GM12873 (cell line): Measurements from ENCODE around the gene OR2M3.

Experiments used
- CTCF ChIP-seq: IDR thresholded peaks from 2 replicates; pipeline ENCODE4 v1.5.1; 2012; ENCODE audit warnings: low read depth, mild to moderate bottlenecking, moderate library complexity, low read length, control low read depth; ENCODE audit not compliant: insufficient read depth; ENCODE audit errors: missing control alignments

OR2M3 gene

GRCh38 chr1:248196965-248197364 is at the start of gene OR2M3:
Gene OR2M3, plus strand, starts transcription at chr1:248197265. Its CDS starts 5,803 bp downstream, at chr1:248203068.
- no peak for TF ChIP-seq CTCF

- TF ChIP-seq CTCF = no peak
These were observed 44.8 kb upstream of the OR2M3 start for GRCh38 chr1:248152056-248152827.

- no peak for TF ChIP-seq CTCF
These were observed 41.1 kb upstream of the OR2M3 start for GRCh38 chr1:248155927-248156326.

- TF ChIP-seq CTCF = no peak
These were observed 38.3 kb upstream of the OR2M3 start for GRCh38 chr1:248158758-248159157.

GRCh38 chr1:248164031-248164430 is 33.0 kb upstream of the OR2M3 start:
- no peak for TF ChIP-seq CTCF

GRCh38 chr1:248165186-248165585 is 31.9 kb upstream of the OR2M3 start:
- TF ChIP-seq CTCF = no peak

GRCh38 chr1:248174521-248174920 is 22.5 kb upstream of the OR2M3 start, which contains the start of gene OR2M2:
Gene OR2M2, plus strand, starts transcription at chr1:248174821. Its CDS starts 5,165 bp downstream, at chr1:248179986.
- no peak for TF ChIP-seq CTCF
